A549 (cell line): ENCODE data around the gene ZFYVE28. TPM values are rescaled to one million over a fixed set of nuclear protein-coding genes. Genes with fewer than 3 reads are reported as not detected.

Experiments
- ATAC-seq, 2 experiments: fragments of 200-7000 bp in 1 of 2; fragments of >200 bp in 1 of 2; cut with Nextera tagmentation in 1 of 2; cut with Tn5 transposase in 1 of 2; 3 replicates each; pipeline versions ENCODE4 v1.8.0 to v1.9.1; 2018 to 2020; ENCODE audit warnings: mild to moderate bottlenecking in 1 of 2, moderate library complexity in 1 of 2
- CTCF ChIA-PET: fragments of 300-600 bp; sonication (Branson Sonifier 250); formaldehyde crosslinking; extraction: SDS; loops from one replicate; lab custom pipeline; 2021; ENCODE audit warnings: antibody characterized with exemption, inconsistent platforms; lab: Yijun Ruan, JAX
- POLR2A ChIA-PET: fragments of 350-600 bp; formaldehyde crosslinking; extraction: SDS; loops from one replicate; lab custom pipeline; 2021; ENCODE audit warnings: antibody characterized with exemption, inconsistent platforms; lab: Yijun Ruan, JAX
- DNase-seq, 2 experiments: peaks; one replicate each; pipeline versions ENCODE4 v3.0.0 to v3.0.0-alpha.2; 2011 to 2016; ENCODE audit warnings: low read depth in 1 of 2, low spot score in 1 of 2
- FAIRE-seq: peaks from 2 replicates; lab custom pipeline; 2011; peaks lifted over from hg19 to GRCh38; lab: Jason Lieb, UNC
- H3K27ac ChIP-seq, 2 experiments: fragments of >200 bp; sonication (Bioruptor Twin); formaldehyde crosslinking; 3 replicates each; pipeline ENCODE4 v1.5.1; 2016 to 2017
- H3K4me1 ChIP-seq: fragments of >200 bp; sonication (Bioruptor Twin); formaldehyde crosslinking; 3 replicates; pipeline ENCODE4 v1.6.1; 2016
- H3K4me2 ChIP-seq: fragments of >200 bp; sonication (Bioruptor Twin); formaldehyde crosslinking; 3 replicates; pipeline ENCODE4 v1.6.1; 2016
- H3K4me3 ChIP-seq: fragments of >200 bp; sonication (Bioruptor Twin); formaldehyde crosslinking; 3 replicates; pipeline ENCODE4 v1.5.1; 2016
- H3K9me3 ChIP-seq: fragments of >200 bp; sonication (Bioruptor Twin); formaldehyde crosslinking; 3 replicates; pipeline ENCODE4 v1.6.1; 2016
- ATOH8 ChIP-seq: fragments of 250-450 bp; sonication (Bioruptor Pico); IDR thresholded peaks from 2 replicates; pipeline ENCODE4 v1.5.0; 2020; ENCODE audit warnings: low read depth, mild to moderate bottlenecking, moderate library complexity
- CHD4 ChIP-seq: fragments of 200-600 bp; sonication (generic); IDR thresholded peaks from 2 replicates; pipeline ENCODE4 v1.6.1; 2016; ENCODE audit warnings: antibody characterized with exemption, mild to moderate bottlenecking, borderline replicate concordance
- E2F6 ChIP-seq: IDR thresholded peaks from 2 replicates; pipeline ENCODE4 v1.6.1; 2012; ENCODE audit warnings: low read depth, borderline replicate concordance
- EP300 ChIP-seq, 2 experiments: fragments of >200 bp; sonication (Bioruptor Twin); formaldehyde crosslinking; IDR thresholded peaks; 2 replicates in 1 of 2; 3 replicates in 1 of 2; pipeline ENCODE4 v1.6.1; 2016 to 2017
- ESRRA ChIP-seq: fragments of 150-350 bp; IDR thresholded peaks from 2 replicates; pipeline ENCODE4 v1.6.1; 2014; ENCODE audit warnings: mild to moderate bottlenecking, low read length, borderline replicate concordance
- FOSB ChIP-seq: fragments of 250-450 bp; sonication (Bioruptor Pico); IDR thresholded peaks from 2 replicates; pipeline ENCODE4 v1.5.0; 2020; ENCODE audit warnings: mild to moderate bottlenecking, moderate library complexity
- FOSL2 ChIP-seq, 2 experiments: fragments of 450-650 bp in 1 of 2; fragments of >200 bp in 1 of 2; sonication (Bioruptor Twin) in 1 of 2; formaldehyde crosslinking; IDR thresholded peaks; 2 replicates each; pipeline versions ENCODE4 v1.5.0 to v1.6.1; 2016 to 2020; ENCODE audit warnings: mild to moderate bottlenecking in 1 of 2, moderate library complexity in 1 of 2
- FOXS1 ChIP-seq: fragments of 250-450 bp; sonication (Bioruptor Pico); IDR thresholded peaks from 2 replicates; pipeline ENCODE4 v1.5.0; 2020; ENCODE audit warnings: mild to moderate bottlenecking, moderate library complexity
- HES2 ChIP-seq: fragments of >200 bp; sonication (Bioruptor Twin); formaldehyde crosslinking; IDR thresholded peaks from 2 replicates; pipeline ENCODE4 v1.6.1; 2016
- HOXA7 ChIP-seq: fragments of 250-450 bp; sonication (Bioruptor Pico); IDR thresholded peaks from 2 replicates; pipeline ENCODE4 v1.5.0; 2020; ENCODE audit warnings: mild to moderate bottlenecking, moderate library complexity
- HOXB13 ChIP-seq: fragments of 250-450 bp; sonication (Bioruptor Pico); IDR thresholded peaks from 2 replicates; pipeline ENCODE4 v1.5.0; 2020; ENCODE audit warnings: low read depth, mild to moderate bottlenecking, moderate library complexity
- MYC ChIP-seq: IDR thresholded peaks from 2 replicates; pipeline ENCODE4 v1.6.1; 2012; ENCODE audit warnings: mild to moderate bottlenecking, inconsistent platforms, low read length, improper control_type of control experiment, borderline replicate concordance
- NFE2L2 ChIP-seq: fragments of 150-350 bp; conservative IDR thresholded peaks from 2 replicates; pipeline ENCODE4 v1.6.1; 2014; ENCODE audit warnings: low read length
- NPAS2 ChIP-seq: fragments of 250-450 bp; sonication (Bioruptor Pico); IDR thresholded peaks from 2 replicates; pipeline ENCODE4 v1.8.0; 2022; ENCODE audit warnings: mild to moderate bottlenecking, moderate library complexity, borderline replicate concordance
- PBX3 ChIP-seq: IDR thresholded peaks from 2 replicates; pipeline ENCODE4 v1.6.1; 2012
- RAD21 ChIP-seq, 2 experiments: fragments of >200 bp in 1 of 2; sonication (Bioruptor Twin) in 1 of 2; formaldehyde crosslinking in 1 of 2; IDR thresholded peaks in 1 of 2; conservative IDR thresholded peaks in 1 of 2; 2 replicates in 1 of 2; 3 replicates in 1 of 2; pipeline ENCODE4 v1.6.1; 2012 to 2018; ENCODE audit warnings: inconsistent platforms in 1 of 2
- RCOR1 ChIP-seq: fragments of 150-350 bp; IDR thresholded peaks from 2 replicates; pipeline ENCODE4 v1.6.1; 2014; ENCODE audit warnings: antibody characterized with exemption, low read length, low read depth
- RFX5 ChIP-seq: fragments of 450-650 bp; IDR thresholded peaks from 2 replicates; pipeline ENCODE4 v1.7.1; 2014; ENCODE audit warnings: antibody characterized with exemption, mild to moderate bottlenecking, moderate library complexity
- SMC3 ChIP-seq: fragments of >200 bp; sonication (Bioruptor Twin); formaldehyde crosslinking; IDR thresholded peaks from 3 replicates; pipeline ENCODE4 v1.6.1; 2018; ENCODE audit warnings: inconsistent platforms
- SREBF2 ChIP-seq: fragments of 450-650 bp; IDR thresholded peaks from 2 replicates; pipeline ENCODE4 v1.6.1; 2014; ENCODE audit warnings: mild to moderate bottlenecking, moderate library complexity
- TP53 ChIP-seq: fragments of 250-450 bp; sonication (Bioruptor Pico); IDR thresholded peaks from 2 replicates; pipeline ENCODE4 v1.5.0; 2021; ENCODE audit warnings: mild to moderate bottlenecking, moderate library complexity
- USF2 ChIP-seq: fragments of 450-650 bp; IDR thresholded peaks from 2 replicates; pipeline ENCODE4 v1.6.1; 2014; ENCODE audit warnings: antibody characterized with exemption
- ZNF302 ChIP-seq: fragments of 250-450 bp; sonication (Bioruptor Pico); IDR thresholded peaks from 2 replicates; pipeline ENCODE4 v1.9.0; 2021; ENCODE audit warnings: inconsistent platforms, mild to moderate bottlenecking, moderate library complexity
- WGBS: methylation state at CpG from one replicate; pipeline ENCODE4 v1.1.6; 2017; ENCODE audit errors: missing lambda C conversion rate; 5-methylcytosine and 5-hydroxymethylcytosine counted together
- polyA plus RNA-seq, 4 experiments: library from polyadenylated mRNA; depleted of rRNA in 3 of 4; stranded (reverse); fragments of >200 nt; fragmentation: RNase III in 1 of 4; extraction: RNeasy Plus Mini Kit Qiagen cat#74134 plus additional on column Dnase treatment in 1 of 4; gene quantifications; 2 replicates in 3 of 4; 3 replicates in 1 of 4; pipeline ENCODE4 v1.2.3, GENCODE V29; 2011 to 2017

The ZFYVE28 gene
- polyA plus RNA-seq, 2 of the 4 experiments (the other 2 are of a cell fraction), result 2.1 to 2.3 TPM

GRCh38 chr4:2301806-2302205 lies 116.6 kb downstream of the ZFYVE28 start:
- no peak overlapping the region for H3K4me2 ChIP-seq
- FAIRE-seq (no peak), DNase-seq (no peak), ATAC-seq (no peak)
- H3K4me3 ChIP-seq, result no peak overlapping the region
- ChIA-PET CTCF (no interaction called here), POLR2A (no interaction called here)
- 93% methylated on average over 17 of the region's 19 CpGs for WGBS
- no peaks in the 10 kb centered on the region for H3K9me3 ChIP-seq
- H3K4me1 ChIP-seq, result no peaks in the 10 kb centered on the region
- no peak overlapping the region for H3K27ac ChIP-seq
- TF ChIP-seq MYC (no peak), ESRRA (no peak), ZNF302 (CRISPR knock-in tag) (no peak), NFE2L2 (no peak), EP300 (IDR thresholded peaks at IDR 0.05) (no peak), TP53 (no peak), HOXB13 (CRISPR knock-in tag) (no peak), E2F6 (no peak), RFX5 (no peak), HOXA7 (CRISPR knock-in tag) (no peak), FOSL2 (IDR thresholded peaks at IDR 0.05) (no peak), FOSL2 (CRISPR knock-in tag; IDR thresholded peaks at IDR 0.05) (no peak), USF2 (no peak), RAD21 (conservative IDR thresholded peaks at IDR 0.05 in 1 of 2, IDR thresholded peaks at IDR 0.05 in 1 of 2) (no peak), SREBF2 (no peak), NPAS2 (CRISPR knock-in tag) (no peak), CHD4 (no peak)

GRCh38 chr4:2301225-2301642 lies 117.2 kb downstream of the ZFYVE28 start:
- ATAC-seq (no peak), DNase-seq (no peak), FAIRE-seq (no peak)
- Histone ChIP-seq H3K27ac (no peak overlapping the region), H3K9me3 (no peaks in the 10 kb centered on the region), H3K4me1 (no peaks in the 10 kb centered on the region), H3K4me2 (no peak overlapping the region), H3K4me3 (no peak overlapping the region)
- ChIA-PET POLR2A (no interaction called here), CTCF (no interaction called here)
- 75% methylated on average over 8 of the region's 14 CpGs for WGBS
- TF ChIP-seq FOSB (CRISPR knock-in tag), result no peak
- TF ChIP-seq SMC3, result no peak
- TF ChIP-seq ATOH8 (CRISPR knock-in tag), result no peak
- no peak for TF ChIP-seq ZNF302 (CRISPR knock-in tag)
- no peak for TF ChIP-seq FOXS1 (CRISPR knock-in tag)
- TF ChIP-seq RCOR1, result no peak
- no peak for TF ChIP-seq FOSL2 (IDR thresholded peaks at IDR 0.05)
- TF ChIP-seq FOSL2 (CRISPR knock-in tag; IDR thresholded peaks at IDR 0.05), result no peak
- no peak for TF ChIP-seq HES2
- TF ChIP-seq PBX3, result no peak
